ENCODE measurements around the gene FUT7. TPM values are rescaled to one million over a fixed set of nuclear protein-coding genes. Genes with fewer than 3 reads are reported as not detected.

Gene FUT7
- total RNA-seq, 2 experiments from 2014 or later: 0.85 to 1.3 TPM

GRCh38 chr9:137027369-137028262 is 4.3 kb downstream of the FUT7 start, which contains the start of gene ABCA2:
ABCA2 (minus strand) TSS chr9:137028237; CDS start chr9:137028140, 97 bp downstream.
- no peak within 1 kb of the TSS for H3K27ac Mint-ChIP-seq

GRCh38 chr9:137026828-137027227 is 5.1 kb downstream of the FUT7 start:
- intact Hi-C loops (cut with micrococcal nuclease): loop anchor here (5.0 kb wide), 2 partner anchors 40 to 125 kb away; no protein-coding TSS in a partner anchor
- Mint-ChIP-seq H3K36me3 (no peaks in the 10 kb centered on the region), H3K27me3 (no peaks in the 10 kb centered on the region), H3K27ac (no peak overlapping the region), H3K4me1 (ENCODE audit: low read depth) (peaks cover 29% of the 10 kb centered on the region), H3K4me3 (no peak overlapping the region), H3K9me3 (no peaks in the 10 kb centered on the region)
- CTCF ChIA-PET: interaction anchor here (0.8 to 6.8 kb wide), 4 partner anchors 10 to 51 kb away, joined by 3 to 56 read pairs (median 15); partner anchors contain the start of gene PTGDS
- DNase-seq: no peak
- POLR2A ChIA-PET: interaction anchor here (1.2 to 1.3 kb wide), 2 partner anchors 8 to 31 kb away, joined by 3 to 5 read pairs; partner anchors contain the start of gene CLIC3

More at GRCh38 chr9:137027369-137028262, 4.3 kb downstream of the FUT7 start, which contains the start of gene ABCA2:
- Mint-ChIP-seq H3K4me1 (ENCODE audit: low read depth) (peaks cover 37% of the 10 kb centered on the region), H3K4me3 (peak within 1 kb of the TSS; percentile 68), H3K9me3 (no peaks in the 10 kb centered on the region), H3K27me3 (no peaks in the 10 kb centered on the region), H3K36me3 (no peaks in the 10 kb centered on the region)
- ChIA-PET CTCF (interaction anchor here (1.0 to 6.8 kb wide), 15 partner anchors 9 to 184 kb away, joined by 3 to 73 read pairs (median 18); partner anchors contain the start of genes AJM1, CLIC3, MAN1B1 and PAXX), POLR2A (interaction anchor here (1.3 kb wide), 1 partner anchor 32 kb away, joined by 3 read pairs; the partner anchor contains the start of gene CLIC3)
- no peak for DNase-seq
- intact Hi-C loops (cut with micrococcal nuclease): loop anchor here (5.0 kb wide), 2 partner anchors 40 to 125 kb away; no protein-coding TSS in a partner anchor

- no peaks in the 10 kb centered on the region for H3K27me3 Mint-ChIP-seq
- CTCF ChIA-PET: interaction anchor here (0.8 to 6.8 kb wide), 3 partner anchors 11 to 38 kb away, joined by 3 to 56 read pairs (median 4); no protein-coding TSS in a partner anchor
- intact Hi-C loops (cut with micrococcal nuclease): loop anchor here (5.0 kb wide), 2 partner anchors 41 to 124 kb away; no protein-coding TSS in a partner anchor
- peaks cover 26% of the 10 kb centered on the region for H3K4me1 Mint-ChIP-seq (ENCODE audit: low read depth)
- H3K27ac Mint-ChIP-seq: no peak overlapping the region
- H3K36me3 Mint-ChIP-seq: no peaks in the 10 kb centered on the region
- no peaks in the 10 kb centered on the region for H3K9me3 Mint-ChIP-seq
- POLR2A ChIA-PET: interaction anchor here (1.2 to 1.3 kb wide), 2 partner anchors 9 to 30 kb away, joined by 3 to 5 read pairs; partner anchors contain the start of gene CLIC3
- no peak for DNase-seq
- H3K4me3 Mint-ChIP-seq: no peak overlapping the region
Measured at GRCh38 chr9:137026384-137026783, 5.5 kb downstream of the FUT7 start.

- no peak overlapping the region for H3K27ac Mint-ChIP-seq
- DNase-seq: no peak
- no peak overlapping the region for H3K4me3 Mint-ChIP-seq
- no peaks in the 10 kb centered on the region for H3K36me3 Mint-ChIP-seq
- no peaks in the 10 kb centered on the region for H3K27me3 Mint-ChIP-seq
- no peaks in the 10 kb centered on the region for H3K9me3 Mint-ChIP-seq
- CTCF ChIA-PET: interaction anchor here (1.2 to 6.8 kb wide), 2 partner anchors 12 to 39 kb away, joined by 3 to 56 read pairs; no protein-coding TSS in a partner anchor
- POLR2A ChIA-PET: interaction anchor here (1.2 kb wide), 1 partner anchor 10 kb away, joined by 5 read pairs; no protein-coding TSS in a partner anchor
- peaks cover 21% of the 10 kb centered on the region for H3K4me1 Mint-ChIP-seq (ENCODE audit: low read depth)
- intact Hi-C loops (cut with micrococcal nuclease): loop anchor here (5.0 kb wide), 2 partner anchors 42 to 123 kb away; no protein-coding TSS in a partner anchor
Measured at GRCh38 chr9:137025517-137025966, 6.3 kb downstream of the FUT7 start.

GRCh38 chr9:137023583-137023991 is 8.3 kb downstream of the FUT7 start:
- CTCF ChIA-PET: interaction anchor here (2.8 kb wide), 1 partner anchor 11 kb away, joined by 14 read pairs; no protein-coding TSS in a partner anchor

GRCh38 chr9:137023157-137023556 is 8.7 kb downstream of the FUT7 start:
- H3K4me1 Mint-ChIP-seq (ENCODE audit: low read depth): peaks cover 4% of the 10 kb centered on the region
- intact Hi-C loops (cut with micrococcal nuclease): no loop called here
- ChIA-PET CTCF (interaction anchor here (1.0 to 2.8 kb wide), 2 partner anchors 12 to 23 kb away, joined by 3 to 14 read pairs; partner anchors contain the start of gene NPDC1), POLR2A (no interaction called here)
- H3K27ac Mint-ChIP-seq: no peak overlapping the region
- no peaks in the 10 kb centered on the region for H3K9me3 Mint-ChIP-seq
- no peaks in the 10 kb centered on the region for H3K27me3 Mint-ChIP-seq
- H3K36me3 Mint-ChIP-seq: no peaks in the 10 kb centered on the region
- no peak for DNase-seq
- no peak overlapping the region for H3K4me3 Mint-ChIP-seq

More at GRCh38 chr9:137023583-137023991, 8.3 kb downstream of the FUT7 start:
- no peaks in the 10 kb centered on the region for H3K27me3 Mint-ChIP-seq
- POLR2A ChIA-PET: no interaction called here
- H3K27ac Mint-ChIP-seq: no peak overlapping the region
- DNase-seq: no peak
- no peak overlapping the region for H3K4me3 Mint-ChIP-seq
- H3K9me3 Mint-ChIP-seq: no peaks in the 10 kb centered on the region
- H3K4me1 Mint-ChIP-seq (ENCODE audit: low read depth): peaks cover 4% of the 10 kb centered on the region
- no peaks in the 10 kb centered on the region for H3K36me3 Mint-ChIP-seq
- intact Hi-C loops (cut with micrococcal nuclease): no loop called here

GRCh38 chr9:137022662-137023008 is 9.3 kb downstream of the FUT7 start:
- CTCF ChIA-PET: interaction anchor here (0.8 to 2.8 kb wide), 3 partner anchors 12 to 24 kb away, joined by 3 to 14 read pairs (median 3); partner anchors contain the start of gene NPDC1
- Mint-ChIP-seq H3K36me3 (no peaks in the 10 kb centered on the region), H3K27me3 (no peaks in the 10 kb centered on the region), H3K4me3 (no peak overlapping the region), H3K4me1 (ENCODE audit: low read depth) (peaks cover 4% of the 10 kb centered on the region), H3K27ac (no peak overlapping the region), H3K9me3 (no peaks in the 10 kb centered on the region)
- no peak for DNase-seq
- POLR2A ChIA-PET: no interaction called here
- intact Hi-C loops (cut with micrococcal nuclease): no loop called here

GRCh38 chr9:137021979-137022661 is 9.8 kb downstream of the FUT7 start:
- no peaks in the 10 kb centered on the region for H3K36me3 Mint-ChIP-seq
- H3K4me3 Mint-ChIP-seq: no peak overlapping the region
- no peak overlapping the region for H3K27ac Mint-ChIP-seq
- no peaks in the 10 kb centered on the region for H3K9me3 Mint-ChIP-seq
- DNase-seq: peak; percentile 89
- no peaks in the 10 kb centered on the region for H3K27me3 Mint-ChIP-seq
- H3K4me1 Mint-ChIP-seq (ENCODE audit: low read depth): peaks cover 1% of the 10 kb centered on the region
- ChIA-PET CTCF (interaction anchor here (0.8 to 2.8 kb wide), 4 partner anchors 13 to 180 kb away, joined by 3 to 14 read pairs (median 4); partner anchors contain the start of genes AJM1 and NPDC1), POLR2A (no interaction called here)
- intact Hi-C loops (cut with micrococcal nuclease): no loop called here

GRCh38 chr9:137021568-137021978 is 10.3 kb downstream of the FUT7 start:
- Mint-ChIP-seq H3K4me1 (ENCODE audit: low read depth) (no peaks in the 10 kb centered on the region), H3K4me3 (no peak overlapping the region), H3K27me3 (no peaks in the 10 kb centered on the region), H3K9me3 (no peaks in the 10 kb centered on the region), H3K27ac (no peak overlapping the region), H3K36me3 (no peaks in the 10 kb centered on the region)
- DNase-seq: no peak
- intact Hi-C loops (cut with micrococcal nuclease): no loop called here
- ChIA-PET CTCF (interaction anchor here (0.8 to 2.8 kb wide), 3 partner anchors 8 to 180 kb away, joined by 4 to 14 read pairs (median 12); partner anchors contain the start of gene AJM1), POLR2A (no interaction called here)

- POLR2A ChIA-PET: no interaction called here
- no peak for DNase-seq
- Mint-ChIP-seq H3K4me1 (ENCODE audit: low read depth) (no peaks in the 10 kb centered on the region), H3K4me3 (no peak overlapping the region), H3K9me3 (no peaks in the 10 kb centered on the region), H3K27me3 (no peaks in the 10 kb centered on the region), H3K27ac (no peak overlapping the region), H3K36me3 (no peaks in the 10 kb centered on the region)
- intact Hi-C loops (cut with micrococcal nuclease): no loop called here
- CTCF ChIA-PET: interaction anchor here (2.3 to 2.8 kb wide), 2 partner anchors 9 to 14 kb away, joined by 12 to 14 read pairs; no protein-coding TSS in a partner anchor
Measured at GRCh38 chr9:137020771-137021567, 10.9 kb downstream of the FUT7 start.

Measured in activated CD4-positive, alpha-beta memory T cell treated with anti-CD3 and anti-CD28 coated beads for 36 hours (primary cell).